Peyer's patch (tissue), 4 donors: ENCODE measurements around the gene SLC22A23. TPM values are rescaled to one million over a fixed set of nuclear protein-coding genes. Genes with fewer than 3 reads are reported as not detected.

Source experiments
- DNase-seq, 3 donors: peaks; one replicate each; pipeline ENCODE4 v3.0.0-alpha.2; 2017 to 2019
- H3K27ac ChIP-seq, 4 donors: fragments of 200-600 bp; sonication (generic); one replicate each; pipeline ENCODE4 v1.5.1; 2016 to 2019
- H3K27me3 ChIP-seq, 2 donors: fragments of 200-600 bp; sonication (generic); one replicate each; pipeline ENCODE4 v1.5.1; 2019
- H3K36me3 ChIP-seq, 3 donors: fragments of 200-600 bp; sonication (generic); one replicate each; pipeline ENCODE4 v1.5.1; 2016 to 2019
- H3K4me1 ChIP-seq, 4 donors: fragments of 200-600 bp; sonication (generic); one replicate each; pipeline ENCODE4 v1.5.1; 2016 to 2019
- H3K4me3 ChIP-seq, 4 donors: fragments of 200-600 bp; sonication (generic); 1 replicate in 3 of 4; 2 replicates in 1 of 4; pipeline ENCODE4 v1.5.1; 2016 to 2019; ENCODE audit warnings: mild to moderate bottlenecking in 1 of 4
- H3K9me3 ChIP-seq, 4 donors: fragments of 200-600 bp; sonication (generic); one replicate each; pipeline ENCODE4 v1.5.1; 2016 to 2019; ENCODE audit warnings: mild to moderate bottlenecking in 1 of 4
- POLR2A ChIP-seq, 2 donors: fragments of 450-650 bp; IDR thresholded peaks; one replicate each; pipeline ENCODE4 v1.5.1; 2017; ENCODE audit warnings: antibody characterized with exemption in 2 of 2, mild to moderate bottlenecking in 2 of 2, moderate library complexity in 2 of 2
- total RNA-seq, 4 donors: library from RNA; depleted of rRNA; stranded (reverse); fragments of >200 nt; gene quantifications; one replicate each; pipeline ENCODE4 v1.1.0, GENCODE V29; 2016
- TF ChIP-seq, protein P1 (sequence below), 6 experiments: fragments of 450-650 bp in 4 of 6; fragments of 200-600 bp in 2 of 6; sonication (generic) in 1 of 6; IDR thresholded peaks; one replicate each; pipeline ENCODE4 v1.5.1; 2017 to 2019; ENCODE audit warnings: antibody characterized with exemption in 6 of 6, mild to moderate bottlenecking in 3 of 6, moderate library complexity in 1 of 6

SLC22A23 gene
- total RNA-seq, 4 donors from 2014 or later, result 22.3 to 145 (median 91.6) TPM

DNA sequence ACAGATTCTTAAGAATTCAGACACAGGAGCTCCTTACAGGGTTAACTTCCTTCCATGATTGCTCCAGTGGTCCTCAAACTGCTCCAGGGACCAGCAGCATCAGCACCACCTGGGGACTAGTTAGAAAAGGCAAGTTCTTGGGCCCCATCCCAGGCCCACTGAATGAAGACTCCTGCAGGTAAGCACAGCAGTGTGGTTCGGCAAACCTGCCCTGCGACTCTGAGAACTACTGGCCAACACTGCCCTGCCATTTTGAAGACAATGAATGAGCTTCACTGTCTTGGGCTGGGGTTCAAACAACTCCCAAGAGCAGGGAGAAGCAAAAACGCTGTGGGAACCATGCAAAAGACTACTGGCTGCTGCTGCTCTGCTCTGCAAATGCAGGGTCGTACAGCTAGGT lies 39.4 kb downstream of the SLC22A23 start:
- TF ChIP-seq, protein P1, sequence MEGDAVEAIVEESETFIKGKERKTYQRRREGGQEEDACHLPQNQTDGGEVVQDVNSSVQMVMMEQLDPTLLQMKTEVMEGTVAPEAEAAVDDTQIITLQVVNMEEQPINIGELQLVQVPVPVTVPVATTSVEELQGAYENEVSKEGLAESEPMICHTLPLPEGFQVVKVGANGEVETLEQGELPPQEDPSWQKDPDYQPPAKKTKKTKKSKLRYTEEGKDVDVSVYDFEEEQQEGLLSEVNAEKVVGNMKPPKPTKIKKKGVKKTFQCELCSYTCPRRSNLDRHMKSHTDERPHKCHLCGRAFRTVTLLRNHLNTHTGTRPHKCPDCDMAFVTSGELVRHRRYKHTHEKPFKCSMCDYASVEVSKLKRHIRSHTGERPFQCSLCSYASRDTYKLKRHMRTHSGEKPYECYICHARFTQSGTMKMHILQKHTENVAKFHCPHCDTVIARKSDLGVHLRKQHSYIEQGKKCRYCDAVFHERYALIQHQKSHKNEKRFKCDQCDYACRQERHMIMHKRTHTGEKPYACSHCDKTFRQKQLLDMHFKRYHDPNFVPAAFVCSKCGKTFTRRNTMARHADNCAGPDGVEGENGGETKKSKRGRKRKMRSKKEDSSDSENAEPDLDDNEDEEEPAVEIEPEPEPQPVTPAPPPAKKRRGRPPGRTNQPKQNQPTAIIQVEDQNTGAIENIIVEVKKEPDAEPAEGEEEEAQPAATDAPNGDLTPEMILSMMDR (IDR thresholded peaks at IDR 0.05), result no peak
- no peak for TF ChIP-seq POLR2A (IDR thresholded peaks at IDR 0.05)
- Histone ChIP-seq H3K36me3 (peaks cover 0 to 18% (median 0%) of the 10 kb centered on the region in 3 donors), H3K4me1 (peaks cover 0 to 6% (median 2%) of the 10 kb centered on the region in 4 donors), H3K27ac (no peak overlapping the region), H3K4me3 (no peak overlapping the region), H3K9me3 (no peaks in the 10 kb centered on the region), H3K27me3 (no peaks in the 10 kb centered on the region)
- no peak for DNase-seq

DNA sequence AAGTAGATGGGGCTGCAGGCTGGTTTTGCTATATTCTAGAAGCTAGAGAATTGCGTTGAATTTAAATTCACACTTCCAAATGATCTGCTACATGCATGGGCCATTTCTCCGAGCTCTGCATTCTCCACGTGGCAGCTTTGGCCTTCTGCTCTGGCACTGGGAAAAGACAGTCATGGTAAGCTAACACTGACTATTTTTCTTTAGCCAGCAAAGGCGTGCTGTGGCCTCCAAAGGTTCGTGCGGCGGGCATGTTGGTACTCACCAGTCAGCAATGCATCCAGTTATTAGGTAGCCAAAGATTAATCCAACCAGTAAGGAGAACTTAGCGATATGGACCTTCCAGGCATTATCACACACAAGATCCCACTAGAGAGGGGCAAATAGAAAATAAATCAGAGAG lies 41.4 kb downstream of the SLC22A23 start:
- Histone ChIP-seq H3K4me3 (no peak overlapping the region), H3K27ac (no peak overlapping the region), H3K9me3 (no peaks in the 10 kb centered on the region), H3K36me3 (peaks cover 0 to 19% (median 0%) of the 10 kb centered on the region in 3 donors), H3K4me1 (peaks cover 0 to 15% (median 2%) of the 10 kb centered on the region in 4 donors), H3K27me3 (no peaks in the 10 kb centered on the region)
- no peak for DNase-seq
- TF ChIP-seq, protein P1 (IDR thresholded peaks at IDR 0.05), result no peak
- TF ChIP-seq POLR2A (IDR thresholded peaks at IDR 0.05), result no peak

DNA sequence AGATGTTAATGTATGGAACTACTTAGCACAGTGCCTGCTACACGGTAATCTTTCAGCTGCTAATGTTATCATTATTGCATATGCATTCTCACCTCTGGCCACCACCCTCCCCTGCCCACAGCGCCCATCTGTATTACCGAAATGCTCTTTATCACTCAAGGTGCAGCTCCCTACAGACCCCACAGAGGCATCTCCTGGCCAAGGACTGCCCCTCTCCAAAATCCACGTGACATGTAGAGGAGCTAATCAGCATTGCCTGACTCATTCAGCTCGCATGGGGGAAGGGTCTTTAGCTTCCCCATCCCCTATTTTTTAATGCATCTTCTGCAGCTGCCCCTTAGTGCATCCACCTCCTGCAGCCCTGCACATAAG lies 41.8 kb downstream of the SLC22A23 start:
- Histone ChIP-seq H3K27me3 (no peaks in the 10 kb centered on the region), H3K36me3 (peaks cover 0 to 19% (median 0%) of the 10 kb centered on the region in 3 donors), H3K4me1 (peaks cover 0 to 15% (median 2%) of the 10 kb centered on the region in 4 donors), H3K9me3 (no peaks in the 10 kb centered on the region), H3K27ac (no peak overlapping the region), H3K4me3 (no peak overlapping the region)
- no peak for DNase-seq
- TF ChIP-seq, protein P1 (IDR thresholded peaks at IDR 0.05), result no peak
- TF ChIP-seq POLR2A (IDR thresholded peaks at IDR 0.05), result no peak

DNA sequence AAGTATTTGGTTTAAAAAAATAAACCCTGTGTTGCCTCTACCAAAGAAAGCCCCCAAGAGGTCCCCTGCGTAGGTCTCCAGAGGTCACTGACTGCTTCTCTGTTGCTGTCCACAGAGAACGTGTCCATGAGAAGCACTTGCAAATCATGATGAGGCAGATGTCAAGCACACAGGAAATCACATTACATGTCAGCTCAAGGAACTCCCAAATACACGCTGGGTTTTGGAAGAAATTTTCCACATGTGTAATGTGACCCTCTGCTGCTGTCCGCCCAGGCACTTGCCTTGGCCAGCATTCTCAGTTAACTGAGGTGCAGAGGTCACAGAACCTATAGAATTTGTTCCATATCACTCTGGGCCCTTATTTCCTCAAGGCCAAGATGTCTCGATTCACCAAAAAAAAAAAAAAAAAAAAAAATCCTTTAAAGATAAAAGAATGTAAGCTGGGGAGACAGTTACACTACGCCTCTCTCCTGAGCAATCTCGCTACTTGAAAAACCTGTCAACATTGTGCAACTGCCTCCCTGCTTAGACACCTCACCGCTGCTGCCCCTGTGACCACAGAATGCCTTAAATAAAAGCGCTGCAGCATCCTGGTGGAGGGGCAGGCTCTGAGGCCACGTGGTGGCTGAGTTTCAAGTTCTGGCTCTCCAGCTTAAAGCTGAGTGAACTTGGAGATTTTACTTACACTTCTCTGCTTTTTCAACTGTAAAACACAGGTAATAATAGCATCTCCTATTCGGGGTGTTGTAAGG lies 42.3 kb downstream of the SLC22A23 start:
- DNase-seq, result no peak
- Histone ChIP-seq H3K27ac (no peak overlapping the region), H3K4me1 (peaks cover 0 to 14% (median 2%) of the 10 kb centered on the region in 4 donors), H3K4me3 (no peak overlapping the region), H3K9me3 (no peaks in the 10 kb centered on the region), H3K27me3 (no peaks in the 10 kb centered on the region), H3K36me3 (peaks cover 0 to 19% (median 0%) of the 10 kb centered on the region in 3 donors)
- no peak for TF ChIP-seq POLR2A (IDR thresholded peaks at IDR 0.05)
- TF ChIP-seq, protein P1 (IDR thresholded peaks at IDR 0.05), result no peak

DNA sequence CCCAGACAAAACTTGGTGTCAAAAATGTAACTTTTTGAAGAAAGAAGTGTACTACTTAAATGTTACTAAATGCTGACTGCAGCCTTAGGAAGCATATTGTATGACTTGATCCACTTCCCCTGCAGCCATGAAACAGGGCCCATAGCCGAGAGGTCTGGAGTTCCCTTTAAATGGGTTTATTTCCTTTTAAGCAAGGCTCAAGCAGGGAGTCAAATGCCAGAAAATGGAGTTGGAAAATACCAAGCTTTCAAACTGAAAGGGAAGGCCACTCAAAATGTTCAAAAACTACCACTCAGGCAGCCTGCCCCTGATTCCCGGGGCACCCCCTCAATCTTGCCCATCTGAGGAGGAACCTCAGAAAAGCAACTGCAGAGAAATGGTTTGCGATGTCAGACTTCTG lies 43.3 kb downstream of the SLC22A23 start:
- Histone ChIP-seq H3K4me1 (peaks cover 0 to 14% (median 0%) of the 10 kb centered on the region in 4 donors), H3K9me3 (no peaks in the 10 kb centered on the region), H3K27ac (no peak overlapping the region), H3K4me3 (no peak overlapping the region), H3K27me3 (no peaks in the 10 kb centered on the region), H3K36me3 (peaks cover 0 to 19% (median 0%) of the 10 kb centered on the region in 3 donors)
- no peak for TF ChIP-seq POLR2A (IDR thresholded peaks at IDR 0.05)
- no peak for DNase-seq

DNA sequence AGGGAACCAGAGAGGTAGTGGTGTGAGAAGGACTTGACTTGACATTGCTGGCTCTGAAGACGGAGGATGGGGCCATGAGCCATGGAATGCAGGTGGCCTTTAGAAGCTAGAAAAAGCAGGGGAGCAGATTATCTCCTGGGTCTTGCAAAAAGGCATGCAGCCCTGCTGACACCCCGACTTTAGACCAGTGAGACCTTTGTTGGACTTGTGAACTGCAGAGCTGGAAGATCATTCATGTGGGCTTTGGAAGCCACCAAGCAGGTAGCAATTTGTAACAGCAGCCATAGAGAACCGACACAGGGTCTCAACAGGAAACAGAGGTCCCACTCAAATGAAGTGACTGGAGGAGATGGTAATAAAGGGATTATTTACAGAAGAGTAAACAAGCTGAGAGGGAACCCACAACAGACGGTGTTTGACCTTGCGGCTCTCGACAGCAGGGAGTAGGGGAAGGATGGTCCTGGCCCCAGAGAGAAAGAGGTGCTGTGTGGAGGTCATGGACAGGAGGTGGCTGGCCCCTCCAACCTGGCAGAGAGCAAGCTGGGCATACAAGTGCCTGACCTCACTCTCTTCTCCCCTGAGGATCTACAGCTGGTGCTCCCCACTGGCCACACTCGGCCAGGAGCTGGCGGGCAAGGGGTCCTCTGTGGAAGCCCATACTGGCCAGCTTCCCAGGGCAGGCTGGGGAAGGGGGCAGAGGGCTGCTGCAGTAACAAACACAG lies 43.9 kb downstream of the SLC22A23 start:
- no peak for DNase-seq
- Histone ChIP-seq H3K27me3 (no peaks in the 10 kb centered on the region), H3K4me3 (no peak overlapping the region), H3K27ac (no peak overlapping the region), H3K9me3 (no peaks in the 10 kb centered on the region), H3K36me3 (peaks cover 0 to 19% (median 0%) of the 10 kb centered on the region in 3 donors), H3K4me1 (peaks cover 0 to 18% (median 0%) of the 10 kb centered on the region in 4 donors)
- TF ChIP-seq POLR2A (IDR thresholded peaks at IDR 0.05), result no peak
- TF ChIP-seq, protein P1 (IDR thresholded peaks at IDR 0.05), result no peak
